Neural progenitor cell (in vitro differentiated cells): ENCODE data around the gene CYSTM1. TPM values are rescaled to one million over a fixed set of nuclear protein-coding genes. Genes with fewer than 3 reads are reported as not detected.

ENCODE experiments used
- DNase-seq: peaks from one replicate; pipeline ENCODE4 v3.0.0-alpha.2; 2016; ENCODE audit warnings: low spot score
- H2AFZ ChIP-seq: fragments of 200-600 bp; sonication (generic); replicated peaks from 2 replicates; pipeline ENCODE4 v1.6.1; 2016; ENCODE audit warnings: antibody characterized with exemption
- H3F3A ChIP-seq: fragments of 200-600 bp; sonication (generic); 2 replicates; pipeline ENCODE4 v1.6.1; 2016; ENCODE audit warnings: antibody characterized with exemption, low read depth
- H3K27ac ChIP-seq: fragments of 200-600 bp; sonication (generic); 2 replicates; pipeline ENCODE4 v1.5.1; 2016; ENCODE audit warnings: mild to moderate bottlenecking
- H3K27me3 ChIP-seq: fragments of 200-600 bp; sonication (generic); 2 replicates; pipeline ENCODE4 v1.6.1; 2016; ENCODE audit warnings: mild to moderate bottlenecking, moderate library complexity
- H3K36me3 ChIP-seq: fragments of 200-600 bp; sonication (generic); 2 replicates; pipeline ENCODE4 v1.5.1; 2016
- H3K4me1 ChIP-seq: fragments of 200-600 bp; sonication (generic); 2 replicates; pipeline ENCODE4 v1.6.1; 2016; ENCODE audit warnings: mixed run types
- H3K4me2 ChIP-seq: fragments of 200-600 bp; sonication (generic); 2 replicates; pipeline ENCODE4 v1.6.1; 2016
- H3K4me3 ChIP-seq: fragments of 200-600 bp; sonication (generic); 2 replicates; pipeline ENCODE4 v1.5.1; 2016
- H3K79me2 ChIP-seq: fragments of 200-600 bp; sonication (generic); 2 replicates; pipeline ENCODE4 v1.6.1; 2016; ENCODE audit warnings: low read depth
- H3K9ac ChIP-seq: fragments of 200-600 bp; sonication (generic); 2 replicates; pipeline ENCODE4 v1.6.1; 2016
- H3K9me3 ChIP-seq: fragments of 200-600 bp; sonication (generic); 2 replicates; pipeline ENCODE4 v1.5.1; 2016; ENCODE audit warnings: low read depth
- H4K20me1 ChIP-seq: fragments of 200-600 bp; sonication (generic); 2 replicates; pipeline ENCODE4 v1.6.1; 2016; ENCODE audit warnings: low read depth
- H3K27ac Mint-ChIP-seq: 3 replicates; pipeline ENCODE4 v1.8.0; 2021; ENCODE audit warnings: mixed read lengths
- H3K27me3 Mint-ChIP-seq: 2 replicates; pipeline ENCODE4 v1.8.0; 2022; ENCODE audit warnings: low read depth, mild to moderate bottlenecking, inconsistent platforms, moderate library complexity, mixed read lengths; ENCODE audit not compliant: insufficient read depth
- H3K36me3 Mint-ChIP-seq: 3 replicates; pipeline ENCODE4 v1.8.0; 2021; ENCODE audit warnings: mixed read lengths
- H3K4me1 Mint-ChIP-seq: 3 replicates; pipeline ENCODE4 v1.8.0; 2021; ENCODE audit warnings: mixed read lengths
- H3K4me3 Mint-ChIP-seq: 3 replicates; pipeline ENCODE4 v1.8.0; 2021; ENCODE audit warnings: mild to moderate bottlenecking, moderate library complexity, mixed read lengths
- H3K9me3 Mint-ChIP-seq: 3 replicates; pipeline ENCODE4 v1.8.0; 2020; ENCODE audit warnings: mixed read lengths
- EZH2 ChIP-seq: fragments of 200-600 bp; sonication (generic); IDR thresholded peaks from 2 replicates; pipeline ENCODE4 v1.6.1; 2017; ENCODE audit warnings: antibody characterized with exemption, mild to moderate bottlenecking, moderate library complexity
- EZH2phosphoT487 ChIP-seq: fragments of 200-600 bp; sonication (generic); IDR thresholded peaks from 2 replicates; pipeline ENCODE4 v1.6.1; 2017; ENCODE audit warnings: antibody characterized with exemption
- total RNA-seq: library from RNA; depleted of rRNA; stranded (reverse); fragments of >200 nt; gene quantifications from 2 replicates; pipeline ENCODE4 v1.2.3, GENCODE V29; 2015; ENCODE audit warnings: low replicate concordance
- TF ChIP-seq, protein P1 (sequence below): fragments of 200-600 bp; sonication (generic); IDR thresholded peaks from 2 replicates; pipeline ENCODE4 v1.5.1; 2017; ENCODE audit warnings: antibody characterized with exemption, mild to moderate bottlenecking

The CYSTM1 gene
- total RNA-seq, 1 donor from 2014 or later = 8.9 TPM

DNA sequence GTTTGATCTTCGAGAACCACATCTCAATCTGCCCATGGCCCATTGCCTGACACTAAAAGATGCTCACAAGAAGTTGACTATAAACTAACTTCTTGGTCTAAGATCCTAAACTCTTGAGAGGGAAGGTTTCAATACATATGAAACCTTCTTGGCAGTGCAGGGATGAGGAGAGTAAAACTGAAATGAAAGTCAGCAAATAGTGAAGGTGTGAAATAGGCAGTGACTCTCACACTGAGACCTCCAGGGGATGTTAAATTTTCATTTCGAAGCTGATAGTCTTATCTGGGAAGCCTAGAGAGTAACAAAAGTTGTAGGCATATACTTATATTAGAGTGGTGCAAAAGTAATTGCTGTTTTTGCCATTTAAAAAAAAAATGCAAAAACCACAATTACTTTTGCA lies 974 bp upstream of the CYSTM1 start:
- Mint-ChIP-seq H3K27ac (no peak overlapping the region), H3K4me3 (peak overlapping the region; percentile 90), H3K9me3 (no peaks in the 10 kb centered on the region), H3K27me3 (peaks cover 5% of the 10 kb centered on the region), H3K4me1 (peaks cover 24% of the 10 kb centered on the region), H3K36me3 (no peaks in the 10 kb centered on the region)
- peaks cover 10% of the 10 kb centered on the region for H3K4me1 ChIP-seq
- no peak overlapping the region for H3K27ac ChIP-seq
- H3F3A ChIP-seq = peaks cover 21% of the 10 kb centered on the region
- no peaks in the 10 kb centered on the region for H4K20me1 ChIP-seq
- no peak overlapping the region for H2AFZ ChIP-seq
- peaks cover 12% of the 10 kb centered on the region for H3K79me2 ChIP-seq
- no peak overlapping the region for H3K4me3 ChIP-seq
- H3K27me3 ChIP-seq = peaks cover 20% of the 10 kb centered on the region
- H3K9me3 ChIP-seq = no peaks in the 10 kb centered on the region
- H3K9ac ChIP-seq = no peak overlapping the region
- no peak for DNase-seq
- no peak for TF ChIP-seq EZH2phosphoT487
- TF ChIP-seq, protein P1, sequence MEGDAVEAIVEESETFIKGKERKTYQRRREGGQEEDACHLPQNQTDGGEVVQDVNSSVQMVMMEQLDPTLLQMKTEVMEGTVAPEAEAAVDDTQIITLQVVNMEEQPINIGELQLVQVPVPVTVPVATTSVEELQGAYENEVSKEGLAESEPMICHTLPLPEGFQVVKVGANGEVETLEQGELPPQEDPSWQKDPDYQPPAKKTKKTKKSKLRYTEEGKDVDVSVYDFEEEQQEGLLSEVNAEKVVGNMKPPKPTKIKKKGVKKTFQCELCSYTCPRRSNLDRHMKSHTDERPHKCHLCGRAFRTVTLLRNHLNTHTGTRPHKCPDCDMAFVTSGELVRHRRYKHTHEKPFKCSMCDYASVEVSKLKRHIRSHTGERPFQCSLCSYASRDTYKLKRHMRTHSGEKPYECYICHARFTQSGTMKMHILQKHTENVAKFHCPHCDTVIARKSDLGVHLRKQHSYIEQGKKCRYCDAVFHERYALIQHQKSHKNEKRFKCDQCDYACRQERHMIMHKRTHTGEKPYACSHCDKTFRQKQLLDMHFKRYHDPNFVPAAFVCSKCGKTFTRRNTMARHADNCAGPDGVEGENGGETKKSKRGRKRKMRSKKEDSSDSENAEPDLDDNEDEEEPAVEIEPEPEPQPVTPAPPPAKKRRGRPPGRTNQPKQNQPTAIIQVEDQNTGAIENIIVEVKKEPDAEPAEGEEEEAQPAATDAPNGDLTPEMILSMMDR = no peak
- no peak for TF ChIP-seq EZH2
- H3K4me2 ChIP-seq = peak overlapping the region; percentile 78
- H3K36me3 ChIP-seq = no peaks in the 10 kb centered on the region

DNA sequence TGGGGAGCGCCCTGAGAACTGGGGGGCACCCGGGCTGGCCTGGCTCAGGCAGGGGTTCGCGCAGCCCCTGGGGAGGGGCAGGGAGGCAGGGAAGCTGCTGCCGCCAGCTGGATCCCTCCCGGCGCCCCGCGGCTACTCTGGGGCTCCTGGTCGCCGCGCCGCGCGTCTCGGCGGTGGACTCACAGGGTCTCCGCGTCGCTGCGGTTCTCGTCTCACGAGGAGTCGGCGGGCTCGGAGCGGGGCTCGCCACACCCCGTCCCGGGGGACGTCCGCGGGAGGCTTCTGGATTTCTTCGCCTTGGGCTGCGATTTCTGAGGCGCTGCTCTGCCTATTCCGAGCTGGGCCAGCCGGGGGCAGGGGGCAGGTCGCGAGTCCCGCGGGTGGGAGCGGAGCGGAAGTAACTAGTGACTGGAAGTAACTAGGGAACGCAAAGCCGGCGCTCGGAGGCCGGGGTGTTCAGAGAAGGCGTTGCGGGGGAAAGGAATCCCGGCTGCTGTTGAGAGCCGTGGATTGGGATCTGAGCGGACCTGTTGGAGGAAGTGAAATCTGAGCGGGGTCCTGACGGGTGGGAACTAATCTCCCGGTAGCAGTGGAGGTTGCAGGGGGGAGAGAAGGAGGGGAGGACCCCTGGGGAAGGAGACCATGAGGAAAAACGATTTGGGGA lies 511 bp downstream of the CYSTM1 start:
- Histone ChIP-seq H3K9ac (peak overlapping the region; percentile 18), H4K20me1 (no peaks in the 10 kb centered on the region), H3K79me2 (peaks cover 12% of the 10 kb centered on the region), H3K27ac (peak overlapping the region; percentile 60), H3K4me3 (peak overlapping the region; percentile 75), H2AFZ (peak overlapping the region; percentile 85), H3K36me3 (no peaks in the 10 kb centered on the region), H3F3A (peaks cover 21% of the 10 kb centered on the region), H3K9me3 (no peaks in the 10 kb centered on the region), H3K27me3 (peaks cover 20% of the 10 kb centered on the region), H3K4me1 (peaks cover 10% of the 10 kb centered on the region), H3K4me2 (peak overlapping the region; percentile 78)
- DNase-seq = peak; percentile 87
- Mint-ChIP-seq H3K4me3 (peak overlapping the region; percentile 93), H3K9me3 (no peaks in the 10 kb centered on the region), H3K4me1 (peaks cover 24% of the 10 kb centered on the region), H3K27ac (peak overlapping the region; percentile 84), H3K36me3 (no peaks in the 10 kb centered on the region), H3K27me3 (peaks cover 5% of the 10 kb centered on the region)
- TF ChIP-seq EZH2 = peak; percentile 65
- TF ChIP-seq, protein P1 = peak; percentile 27
- TF ChIP-seq EZH2phosphoT487 = no peak

DNA sequence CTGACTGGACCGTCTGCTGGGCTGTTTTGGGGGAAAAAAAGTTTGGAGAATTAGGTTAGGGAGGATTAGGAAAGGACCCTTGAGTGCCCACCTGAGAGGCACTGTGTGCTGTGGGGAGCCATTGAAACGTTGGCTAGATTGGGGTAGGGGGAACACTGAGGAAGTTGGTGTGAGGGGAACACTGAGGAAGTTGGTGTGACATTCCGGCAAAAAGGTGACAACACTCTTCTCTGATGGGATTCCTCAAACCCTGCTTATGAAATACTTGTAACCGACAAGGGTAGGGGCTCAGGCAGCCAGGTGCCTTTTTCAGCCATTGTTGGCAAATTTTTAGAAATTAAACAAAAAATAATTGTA lies 1.0 kb downstream of the CYSTM1 start:
- Histone ChIP-seq H3K27me3 (peaks cover 20% of the 10 kb centered on the region), H2AFZ (peak overlapping the region; percentile 85), H3K27ac (no peak overlapping the region), H3K9ac (peak overlapping the region; percentile 18), H4K20me1 (no peaks in the 10 kb centered on the region), H3K9me3 (no peaks in the 10 kb centered on the region), H3K79me2 (peaks cover 12% of the 10 kb centered on the region), H3K4me2 (peak overlapping the region; percentile 78), H3F3A (peaks cover 21% of the 10 kb centered on the region), H3K36me3 (no peaks in the 10 kb centered on the region), H3K4me1 (peaks cover 15% of the 10 kb centered on the region), H3K4me3 (peak overlapping the region; percentile 75)
- H3K4me3 Mint-ChIP-seq = peak overlapping the region; percentile 93
- peak overlapping the region; percentile 18 for H3K27ac Mint-ChIP-seq
- peaks cover 5% of the 10 kb centered on the region for H3K27me3 Mint-ChIP-seq
- no peak for DNase-seq
- H3K9me3 Mint-ChIP-seq = no peaks in the 10 kb centered on the region
- H3K36me3 Mint-ChIP-seq = no peaks in the 10 kb centered on the region
- peaks cover 28% of the 10 kb centered on the region for H3K4me1 Mint-ChIP-seq
- TF ChIP-seq, protein P1 = no peak
- TF ChIP-seq EZH2phosphoT487 (no peak), EZH2 (no peak)
